ENCODE measurements around the gene TEKTIP1.

Gene TEKTIP1

GRCh38 chr19:3547767-3548282 lies 8.9 kb downstream of the TEKTIP1 start:
- TF ChIP-seq NFIC (IDR thresholded peaks at IDR 0.05) (no peak), EGR1 (IDR thresholded peaks at IDR 0.05) (no peak), REST (IDR thresholded peaks at IDR 0.05; ENCODE audit: low read depth) (no peak), YY1 (IDR thresholded peaks at IDR 0.05; ENCODE audit: low read depth) (no peak), TAF1 (IDR thresholded peaks at IDR 0.05; ENCODE audit: low read depth) (no peak), MAX (IDR thresholded peaks at IDR 0.05) (no peak), EP300 (IDR thresholded peaks at IDR 0.05; ENCODE audit: borderline replicate concordance) (no peak), RAD21 (IDR thresholded peaks at IDR 0.05; ENCODE audit: low read depth) (no peak), TCF12 (IDR thresholded peaks at IDR 0.05; ENCODE audit: low read depth) (no peak), USF1 (IDR thresholded peaks at IDR 0.05) (no peak), CEBPB (IDR thresholded peaks at IDR 0.05) (no peak), CREB1 (IDR thresholded peaks at IDR 0.05; ENCODE audit: low read depth) (no peak), FOXM1 (IDR thresholded peaks at IDR 0.05; ENCODE audit: borderline replicate concordance, low read depth) (no peak), TEAD4 (IDR thresholded peaks at IDR 0.05) (no peak), ZBTB7A (IDR thresholded peaks at IDR 0.05; ENCODE audit: low read depth) (no peak)

- TF ChIP-seq YY1 (IDR thresholded peaks at IDR 0.05; ENCODE audit: low read depth): no peak
- no peak for TF ChIP-seq CREB1 (IDR thresholded peaks at IDR 0.05; ENCODE audit: low read depth)
- TF ChIP-seq USF1 (IDR thresholded peaks at IDR 0.05): peak; percentile 79
- no peak for TF ChIP-seq ZBTB7A (IDR thresholded peaks at IDR 0.05; ENCODE audit: low read depth)
- no peak for TF ChIP-seq CEBPB (IDR thresholded peaks at IDR 0.05)
- TF ChIP-seq MAX (IDR thresholded peaks at IDR 0.05): peak; percentile 69
- no peak for TF ChIP-seq RAD21 (IDR thresholded peaks at IDR 0.05; ENCODE audit: low read depth)
Observed at GRCh38 chr19:3548606-3549005, 9.6 kb downstream of the TEKTIP1 start.

GRCh38 chr19:3549816-3550215 lies 10.8 kb downstream of the TEKTIP1 start:
- no peak for TF ChIP-seq REST (IDR thresholded peaks at IDR 0.05; ENCODE audit: low read depth)
- TF ChIP-seq ZBTB7A (IDR thresholded peaks at IDR 0.05; ENCODE audit: low read depth): no peak
- TF ChIP-seq TEAD4 (IDR thresholded peaks at IDR 0.05): no peak
- TF ChIP-seq YY1 (IDR thresholded peaks at IDR 0.05; ENCODE audit: low read depth): no peak
- no peak for TF ChIP-seq MAX (IDR thresholded peaks at IDR 0.05)
- TF ChIP-seq NFIC (IDR thresholded peaks at IDR 0.05): no peak
- TF ChIP-seq CREB1 (IDR thresholded peaks at IDR 0.05; ENCODE audit: low read depth): no peak
- TF ChIP-seq EP300 (IDR thresholded peaks at IDR 0.05; ENCODE audit: borderline replicate concordance): no peak
- TF ChIP-seq TCF12 (IDR thresholded peaks at IDR 0.05; ENCODE audit: low read depth): no peak
- TF ChIP-seq CEBPB (IDR thresholded peaks at IDR 0.05): no peak
- no peak for TF ChIP-seq FOXM1 (IDR thresholded peaks at IDR 0.05; ENCODE audit: borderline replicate concordance, low read depth)
- TF ChIP-seq USF1 (IDR thresholded peaks at IDR 0.05): no peak
- TF ChIP-seq EGR1 (IDR thresholded peaks at IDR 0.05): no peak
- no peak for TF ChIP-seq RAD21 (IDR thresholded peaks at IDR 0.05; ENCODE audit: low read depth)
- no peak for TF ChIP-seq TAF1 (IDR thresholded peaks at IDR 0.05; ENCODE audit: low read depth)

- TF ChIP-seq TEAD4 (IDR thresholded peaks at IDR 0.05) (no peak), EP300 (IDR thresholded peaks at IDR 0.05; ENCODE audit: borderline replicate concordance) (no peak), EGR1 (IDR thresholded peaks at IDR 0.05) (no peak), FOXM1 (IDR thresholded peaks at IDR 0.05; ENCODE audit: borderline replicate concordance, low read depth) (no peak), RAD21 (IDR thresholded peaks at IDR 0.05; ENCODE audit: low read depth) (no peak), CEBPB (IDR thresholded peaks at IDR 0.05) (no peak), YY1 (IDR thresholded peaks at IDR 0.05; ENCODE audit: low read depth) (no peak)
Observed at GRCh38 chr19:3550947-3551791, 12.2 kb downstream of the TEKTIP1 start.

GRCh38 chr19:3551792-3552095 lies 12.8 kb downstream of the TEKTIP1 start:
- TF ChIP-seq NFIC (IDR thresholded peaks at IDR 0.05) (no peak), MAX (IDR thresholded peaks at IDR 0.05) (no peak), YY1 (IDR thresholded peaks at IDR 0.05; ENCODE audit: low read depth) (no peak), EGR1 (IDR thresholded peaks at IDR 0.05) (no peak), ZBTB7A (IDR thresholded peaks at IDR 0.05; ENCODE audit: low read depth) (no peak), FOXM1 (IDR thresholded peaks at IDR 0.05; ENCODE audit: borderline replicate concordance, low read depth) (no peak), TAF1 (IDR thresholded peaks at IDR 0.05; ENCODE audit: low read depth) (no peak), CEBPB (IDR thresholded peaks at IDR 0.05) (no peak), EP300 (IDR thresholded peaks at IDR 0.05; ENCODE audit: borderline replicate concordance) (no peak), TEAD4 (IDR thresholded peaks at IDR 0.05) (no peak), CREB1 (IDR thresholded peaks at IDR 0.05; ENCODE audit: low read depth) (no peak), RAD21 (IDR thresholded peaks at IDR 0.05; ENCODE audit: low read depth) (no peak), USF1 (IDR thresholded peaks at IDR 0.05) (no peak), REST (IDR thresholded peaks at IDR 0.05; ENCODE audit: low read depth) (no peak)

Data from Ishikawa (cell line).